ENCODE data around the gene MBIP.
"Not testable (repeated sequence)": the region's sequence is repeated elsewhere in the genome, so short reads cannot be mapped to it uniquely, and the experiment has no call there.

MBIP gene

DNA sequence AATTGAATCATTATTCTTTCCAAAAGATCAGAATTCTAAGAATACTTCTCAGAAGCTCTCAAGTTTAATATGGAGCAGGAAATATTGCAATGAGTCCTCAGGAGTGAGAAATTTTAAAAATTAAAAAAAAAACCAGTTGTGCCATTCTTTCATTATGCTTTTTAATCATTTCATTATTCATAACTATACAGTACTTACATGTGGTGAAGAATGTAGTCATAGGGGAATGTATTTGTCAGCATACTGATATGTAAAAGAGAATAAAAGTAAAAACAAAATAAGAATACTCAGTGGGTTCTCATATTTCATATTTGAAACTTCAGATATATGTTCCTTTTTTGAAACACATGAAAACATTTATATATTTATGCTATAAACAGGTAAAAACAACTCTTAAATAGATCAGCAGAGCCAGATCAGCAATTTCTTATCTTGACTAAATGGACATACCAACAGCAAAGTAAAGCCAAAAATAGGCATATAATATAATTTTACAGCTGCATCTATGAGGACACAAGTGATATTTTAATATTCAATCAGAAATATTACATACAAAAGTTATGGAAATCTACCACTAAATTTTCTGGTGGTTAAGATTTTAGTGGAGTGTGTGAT, 19.9 kb upstream of the MBIP start:
- Histone ChIP-seq H3K9ac (ENCODE audit: low read depth, low read length, poor library complexity, severe bottlenecking) (no peak overlapping the region), H3K4me3 (ENCODE audit: low read length, poor library complexity, severe bottlenecking) (no peak overlapping the region), H3K9me3 (ENCODE audit: insufficient read depth, low read depth, low read length) (no peaks in the 10 kb centered on the region), H3K4me2 (ENCODE audit: low read depth, low read length, poor library complexity, severe bottlenecking) (no peak overlapping the region), H3K36me3 (ENCODE audit: insufficient read depth, low read length) (no peaks in the 10 kb centered on the region), H3K9me2 (replicated peaks; ENCODE audit: low read depth, low read length) (no peaks in the 10 kb centered on the region), H2AFZ (ENCODE audit: low read length) (no peak overlapping the region), H3K79me2 (ENCODE audit: insufficient read depth, low read length) (no peaks in the 10 kb centered on the region), H3F3A (ENCODE audit: low read depth) (no peaks in the 10 kb centered on the region), H3K27me3 (ENCODE audit: insufficient read depth, low read length, poor library complexity, severe bottlenecking) (no peaks in the 10 kb centered on the region), H4K20me1 (ENCODE audit: insufficient read depth, low read length, poor library complexity, severe bottlenecking) (no peaks in the 10 kb centered on the region), H3K4me1 (ENCODE audit: insufficient read depth, low read length, poor library complexity, severe bottlenecking) (no peaks in the 10 kb centered on the region)
- TF ChIP-seq, protein P1, sequence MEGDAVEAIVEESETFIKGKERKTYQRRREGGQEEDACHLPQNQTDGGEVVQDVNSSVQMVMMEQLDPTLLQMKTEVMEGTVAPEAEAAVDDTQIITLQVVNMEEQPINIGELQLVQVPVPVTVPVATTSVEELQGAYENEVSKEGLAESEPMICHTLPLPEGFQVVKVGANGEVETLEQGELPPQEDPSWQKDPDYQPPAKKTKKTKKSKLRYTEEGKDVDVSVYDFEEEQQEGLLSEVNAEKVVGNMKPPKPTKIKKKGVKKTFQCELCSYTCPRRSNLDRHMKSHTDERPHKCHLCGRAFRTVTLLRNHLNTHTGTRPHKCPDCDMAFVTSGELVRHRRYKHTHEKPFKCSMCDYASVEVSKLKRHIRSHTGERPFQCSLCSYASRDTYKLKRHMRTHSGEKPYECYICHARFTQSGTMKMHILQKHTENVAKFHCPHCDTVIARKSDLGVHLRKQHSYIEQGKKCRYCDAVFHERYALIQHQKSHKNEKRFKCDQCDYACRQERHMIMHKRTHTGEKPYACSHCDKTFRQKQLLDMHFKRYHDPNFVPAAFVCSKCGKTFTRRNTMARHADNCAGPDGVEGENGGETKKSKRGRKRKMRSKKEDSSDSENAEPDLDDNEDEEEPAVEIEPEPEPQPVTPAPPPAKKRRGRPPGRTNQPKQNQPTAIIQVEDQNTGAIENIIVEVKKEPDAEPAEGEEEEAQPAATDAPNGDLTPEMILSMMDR (conservative IDR thresholded peaks at IDR 0.05; ENCODE audit: low read length), result no peak
- TF ChIP-seq EZH2phosphoT487 (IDR thresholded peaks at IDR 0.05; ENCODE audit: borderline replicate concordance), result no peak

GRCh38 chr14:36339816-36340215, 19.4 kb upstream of the MBIP start:
- Histone ChIP-seq H3K9me2 (replicated peaks; ENCODE audit: low read depth, low read length) (no peaks in the 10 kb centered on the region), H3K4me1 (ENCODE audit: insufficient read depth, low read length, poor library complexity, severe bottlenecking) (no peaks in the 10 kb centered on the region), H3K9me3 (ENCODE audit: insufficient read depth, low read depth, low read length) (no peaks in the 10 kb centered on the region), H3K36me3 (ENCODE audit: insufficient read depth, low read length) (no peaks in the 10 kb centered on the region), H3K27me3 (ENCODE audit: insufficient read depth, low read length, poor library complexity, severe bottlenecking) (no peaks in the 10 kb centered on the region), H4K20me1 (ENCODE audit: insufficient read depth, low read length, poor library complexity, severe bottlenecking) (no peaks in the 10 kb centered on the region), H3K4me2 (ENCODE audit: low read depth, low read length, poor library complexity, severe bottlenecking) (no peak overlapping the region), H2AFZ (ENCODE audit: low read length) (no peak overlapping the region), H3F3A (ENCODE audit: low read depth) (no peaks in the 10 kb centered on the region), H3K4me3 (ENCODE audit: low read length, poor library complexity, severe bottlenecking) (no peak overlapping the region), H3K9ac (ENCODE audit: low read depth, low read length, poor library complexity, severe bottlenecking) (no peak overlapping the region), H3K79me2 (ENCODE audit: insufficient read depth, low read length) (no peaks in the 10 kb centered on the region)
- TF ChIP-seq EZH2phosphoT487 (IDR thresholded peaks at IDR 0.05; ENCODE audit: borderline replicate concordance), result no peak
- TF ChIP-seq, protein P1 (conservative IDR thresholded peaks at IDR 0.05; ENCODE audit: low read length), result no peak

DNA sequence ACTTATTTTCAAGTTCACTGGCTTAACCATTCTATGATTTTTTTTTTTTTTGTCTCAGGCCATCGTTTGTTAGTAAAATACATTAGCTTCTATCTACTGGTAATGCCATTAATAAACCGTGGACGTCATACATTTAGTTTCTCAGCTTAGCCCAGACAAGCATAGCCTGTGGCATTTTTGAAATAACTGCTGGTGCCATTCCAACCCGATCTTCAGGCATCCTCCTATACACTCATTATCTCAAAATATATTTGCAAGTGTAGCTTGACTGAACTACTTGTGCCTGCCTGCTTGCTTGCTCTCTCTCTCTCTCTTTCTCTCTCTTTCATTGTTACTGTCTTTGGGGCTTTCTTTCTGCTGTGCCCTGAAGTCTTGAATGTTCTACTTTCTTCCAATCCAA, 12.7 kb upstream of the MBIP start:
- Histone ChIP-seq H4K20me1 (ENCODE audit: insufficient read depth, low read length, poor library complexity, severe bottlenecking) (no peaks in the 10 kb centered on the region), H3K4me3 (ENCODE audit: low read length, poor library complexity, severe bottlenecking) (no peak overlapping the region), H3K36me3 (ENCODE audit: insufficient read depth, low read length) (no peaks in the 10 kb centered on the region), H3K9me3 (ENCODE audit: insufficient read depth, low read depth, low read length) (no peaks in the 10 kb centered on the region), H3K4me2 (ENCODE audit: low read depth, low read length, poor library complexity, severe bottlenecking) (no peak overlapping the region), H3K27me3 (ENCODE audit: insufficient read depth, low read length, poor library complexity, severe bottlenecking) (no peaks in the 10 kb centered on the region), H3F3A (ENCODE audit: low read depth) (no peaks in the 10 kb centered on the region), H3K9ac (ENCODE audit: low read depth, low read length, poor library complexity, severe bottlenecking) (no peak overlapping the region), H2AFZ (ENCODE audit: low read length) (no peak overlapping the region), H3K4me1 (ENCODE audit: insufficient read depth, low read length, poor library complexity, severe bottlenecking) (no peaks in the 10 kb centered on the region), H3K79me2 (ENCODE audit: insufficient read depth, low read length) (no peaks in the 10 kb centered on the region), H3K9me2 (replicated peaks; ENCODE audit: low read depth, low read length) (no peaks in the 10 kb centered on the region)
- no peak for TF ChIP-seq EZH2phosphoT487 (IDR thresholded peaks at IDR 0.05; ENCODE audit: borderline replicate concordance)
- TF ChIP-seq, protein P1 (conservative IDR thresholded peaks at IDR 0.05; ENCODE audit: low read length), result no peak

DNA sequence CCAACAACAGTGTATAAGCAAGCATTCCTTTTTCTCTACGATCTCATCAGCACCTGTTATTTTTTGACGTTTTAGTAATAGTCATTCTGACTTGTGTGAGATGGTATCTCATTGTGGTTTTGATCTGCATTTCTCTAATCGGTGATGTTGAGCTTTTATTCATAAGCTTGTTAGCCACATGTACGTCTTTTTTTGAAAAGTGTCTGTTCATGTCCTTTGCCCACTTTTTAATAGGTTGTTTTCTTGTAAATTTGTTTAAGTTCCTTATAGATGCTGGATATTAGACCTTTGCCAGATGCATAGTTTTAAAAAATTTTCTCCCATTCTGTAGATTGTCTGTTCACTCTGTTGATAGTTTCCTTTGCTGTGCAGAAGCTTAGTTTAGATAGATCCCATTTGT, 7.1 kb upstream of the MBIP start:
- H3K27me3 ChIP-seq (ENCODE audit: insufficient read depth, low read length, poor library complexity, severe bottlenecking); H3K79me2 ChIP-seq (ENCODE audit: insufficient read depth, low read length); H3K4me3 ChIP-seq (ENCODE audit: low read length, poor library complexity, severe bottlenecking); H3K4me1 ChIP-seq (ENCODE audit: insufficient read depth, low read length, poor library complexity, severe bottlenecking); H3K36me3 ChIP-seq (ENCODE audit: insufficient read depth, low read length); H3K9me2 ChIP-seq (replicated peaks; ENCODE audit: low read depth, low read length); H2AFZ ChIP-seq (ENCODE audit: low read length); H3K9me3 ChIP-seq (ENCODE audit: insufficient read depth, low read depth, low read length); H4K20me1 ChIP-seq (ENCODE audit: insufficient read depth, low read length, poor library complexity, severe bottlenecking); H3K4me2 ChIP-seq (ENCODE audit: low read depth, low read length, poor library complexity, severe bottlenecking); H3F3A ChIP-seq (ENCODE audit: low read depth); H3K9ac ChIP-seq (ENCODE audit: low read depth, low read length, poor library complexity, severe bottlenecking): not testable (repeated sequence)

Data from Loucy (cell line).